Fibroblast of the conjunctiva (primary cell): ENCODE data around the gene AFF3.

Experiments used
- DNase-seq: peaks from one replicate; pipeline ENCODE4 v3.0.0-alpha.2; 2010; ENCODE audit warnings: low read depth

The AFF3 gene

DNA sequence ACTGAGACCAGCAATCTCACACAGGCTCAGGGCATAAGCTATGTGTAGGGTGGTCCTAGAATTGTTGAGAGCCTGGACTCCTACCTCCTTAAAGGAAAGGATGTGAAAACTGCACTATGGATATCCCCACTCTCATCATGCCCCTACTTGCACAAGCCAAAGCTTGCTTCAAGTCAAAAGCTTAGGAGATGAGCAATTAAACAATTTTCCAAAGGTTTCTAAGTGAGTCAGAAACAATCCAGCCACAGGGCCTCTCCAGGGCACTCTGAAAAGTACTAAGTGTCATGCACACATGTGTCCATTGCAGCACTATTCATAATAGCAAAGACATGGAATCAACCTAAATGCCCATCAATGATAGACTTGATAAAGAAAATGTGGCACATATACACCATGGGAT is 215.4 kb downstream of the AFF3 start:
- no peak for DNase-seq

DNA sequence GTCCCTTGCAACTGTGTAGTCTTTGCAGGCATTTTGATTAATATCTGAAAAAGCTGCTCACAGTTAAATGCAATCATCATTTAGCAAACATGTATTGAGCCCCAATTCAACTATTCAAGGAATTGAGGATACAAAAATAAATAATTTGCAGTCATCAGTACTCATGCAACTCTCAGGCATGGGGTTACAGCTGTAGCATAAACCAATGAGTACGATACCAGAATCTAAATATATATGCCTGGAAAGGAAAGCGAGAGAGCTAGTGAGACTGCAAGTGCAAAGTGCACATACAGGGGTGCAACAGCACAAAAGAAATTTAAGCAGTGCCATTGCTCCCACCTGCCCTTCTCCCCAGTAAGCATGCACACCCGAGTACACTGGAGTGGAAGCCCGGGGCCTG is 216.4 kb downstream of the AFF3 start:
- DNase-seq: no peak

DNA sequence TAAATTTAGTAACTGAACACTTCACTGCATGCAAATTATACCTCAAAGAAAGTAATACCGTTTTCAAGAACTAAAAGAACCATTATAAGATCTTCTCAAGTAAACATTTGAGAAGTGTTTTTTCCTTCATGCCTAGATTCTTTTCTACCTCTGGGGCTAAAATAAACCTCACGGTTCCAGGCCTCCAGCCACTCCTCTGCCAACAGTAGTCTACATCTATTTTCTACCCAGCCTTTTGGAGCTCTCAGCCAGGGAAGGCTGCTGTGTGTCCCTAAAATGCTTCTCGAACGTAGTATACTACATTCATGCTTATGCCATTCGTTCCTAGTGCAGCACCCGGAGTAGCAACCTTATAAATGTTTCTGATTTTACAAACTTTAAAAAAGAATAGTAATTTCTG is 219.7 kb downstream of the AFF3 start:
- no peak for DNase-seq

DNA sequence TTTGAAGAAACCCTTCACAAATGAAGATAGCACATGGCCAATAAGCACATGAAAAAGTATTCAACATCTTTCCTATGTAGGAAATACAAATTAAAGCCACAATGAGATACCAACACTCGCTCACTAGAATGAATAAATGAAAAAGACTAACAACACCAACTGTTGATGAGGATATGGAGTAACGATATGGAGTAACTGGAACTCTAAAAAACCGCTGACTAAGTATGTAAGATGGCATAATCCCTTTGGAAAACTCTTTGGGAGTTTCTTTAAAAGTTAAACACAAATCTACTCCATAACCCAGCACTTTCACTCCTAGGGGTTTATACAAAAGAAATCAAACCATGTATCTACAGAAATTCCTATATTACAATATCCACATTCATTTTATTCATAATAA is 220.5 kb downstream of the AFF3 start:
- no peak for DNase-seq

DNA sequence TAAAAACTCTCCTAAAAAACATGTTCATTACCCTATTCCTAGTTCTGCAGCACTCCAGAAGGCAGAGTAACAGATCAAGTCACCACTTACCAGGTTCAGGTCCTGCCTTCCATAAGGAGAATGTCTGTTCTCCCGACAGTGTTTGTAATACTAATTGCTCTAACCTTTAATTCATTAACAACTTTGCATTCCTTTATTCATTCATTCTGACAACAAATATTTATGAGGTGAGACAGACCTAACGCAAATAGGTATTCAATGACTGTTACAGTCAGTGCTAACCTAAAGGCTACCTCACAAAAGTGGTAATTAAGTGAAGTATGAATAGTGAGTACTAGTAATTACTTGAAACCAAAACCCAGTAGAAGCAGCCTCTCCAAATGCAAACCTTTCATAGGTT is 224.0 kb downstream of the AFF3 start:
- DNase-seq: no peak

DNA sequence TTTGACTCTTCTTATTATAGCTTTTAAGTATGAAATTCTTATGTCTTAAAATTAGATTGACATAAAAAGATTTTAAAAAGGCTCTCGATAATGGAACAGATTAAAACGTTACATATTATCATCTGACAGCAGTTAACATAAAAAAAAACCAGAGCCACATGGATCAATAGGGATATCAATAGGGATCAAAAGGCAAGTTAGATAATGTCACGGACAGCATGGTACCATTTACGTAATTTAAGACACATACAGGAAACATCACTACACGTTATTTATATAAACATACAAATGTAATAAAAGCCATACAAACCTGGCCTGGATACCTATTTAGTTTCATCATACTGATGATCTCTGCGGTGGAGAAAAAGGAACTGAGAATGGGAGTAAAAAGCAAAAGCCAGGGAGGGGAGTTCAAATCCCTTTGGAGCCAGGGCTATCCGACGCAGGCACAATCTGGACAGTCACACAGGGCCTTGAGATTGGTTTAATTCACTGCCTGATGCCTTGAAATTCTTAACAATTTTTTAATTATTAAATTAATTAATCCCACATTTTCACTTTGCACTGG is 227.2 kb downstream of the AFF3 start:
- DNase-seq: no peak

DNA sequence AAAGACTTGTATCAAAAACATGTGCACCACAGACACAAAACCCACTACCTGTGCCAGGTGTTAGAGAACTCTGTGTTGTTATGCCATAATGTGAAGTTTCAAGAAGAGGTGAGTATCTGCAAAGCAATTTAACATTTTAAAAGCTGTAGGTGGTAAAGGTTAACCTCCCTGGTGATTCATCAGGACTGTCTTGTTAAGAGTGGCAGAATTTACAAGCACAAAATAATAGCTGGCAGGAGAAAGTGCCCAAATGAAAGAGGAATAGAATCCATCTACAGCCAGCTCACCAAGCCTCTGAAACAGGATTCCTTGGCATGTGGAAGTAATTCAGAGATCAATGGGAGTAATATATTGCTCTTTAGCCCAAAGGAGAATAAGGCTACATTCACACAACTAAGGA is 230.7 kb downstream of the AFF3 start:
- no peak for DNase-seq

DNA sequence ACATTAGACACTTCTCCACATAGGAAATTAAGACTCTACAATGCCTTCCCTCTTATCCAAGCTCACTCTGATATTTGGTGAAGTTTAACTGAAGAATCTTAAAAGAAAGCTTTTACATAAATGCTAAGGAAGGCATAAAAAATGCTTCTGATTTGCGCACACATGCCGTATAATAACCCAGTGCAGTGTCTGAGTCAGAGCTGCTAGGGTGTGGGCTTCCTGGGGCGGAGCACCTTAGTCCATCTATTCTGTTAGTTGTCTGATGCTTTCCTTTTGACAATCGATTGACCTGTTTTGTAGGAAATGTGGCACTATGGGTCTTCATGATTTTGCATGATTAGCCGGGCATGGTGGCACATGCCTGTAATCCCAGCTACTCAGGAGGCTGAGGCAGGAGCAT is 231.5 kb downstream of the AFF3 start:
- no peak for DNase-seq

DNA sequence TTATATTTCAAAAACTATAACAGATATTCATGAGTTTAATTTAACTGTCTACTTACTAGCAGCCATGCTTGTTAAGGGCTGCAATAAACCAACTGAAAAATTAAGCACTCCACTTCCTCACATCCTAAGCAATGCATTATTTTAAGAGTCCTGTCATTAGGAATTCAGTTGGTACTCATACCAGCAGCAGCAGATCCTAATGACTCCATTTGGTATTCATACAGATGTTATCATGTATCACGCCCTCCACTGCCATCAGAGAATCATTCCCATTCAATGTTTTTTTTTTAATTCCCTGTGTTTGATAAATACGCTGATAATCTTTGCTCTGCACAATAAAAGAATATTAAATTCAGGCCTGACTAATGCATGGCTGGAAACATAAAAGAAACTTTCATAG is 236.8 kb downstream of the AFF3 start:
- DNase-seq: no peak

DNA sequence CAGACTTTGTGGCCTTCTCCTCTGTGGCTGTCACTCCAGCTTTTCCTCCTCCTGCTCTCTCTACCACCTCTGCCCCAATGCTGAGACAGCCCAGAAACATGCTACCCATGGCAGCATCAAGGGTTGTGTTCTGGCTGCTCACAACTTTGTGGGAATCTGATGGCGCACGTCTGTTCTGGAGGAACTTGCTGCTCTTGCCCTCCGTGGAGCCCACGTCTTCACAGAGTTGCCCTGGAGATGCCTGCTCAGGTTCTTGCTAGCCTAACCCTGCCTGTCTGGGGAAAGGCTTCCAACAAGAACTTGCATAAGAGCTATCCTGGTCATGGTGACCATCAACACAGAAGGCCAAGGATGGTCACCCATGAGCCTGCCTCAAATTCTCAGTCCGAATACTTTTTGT is 237.4 kb downstream of the AFF3 start:
- no peak for DNase-seq

DNA sequence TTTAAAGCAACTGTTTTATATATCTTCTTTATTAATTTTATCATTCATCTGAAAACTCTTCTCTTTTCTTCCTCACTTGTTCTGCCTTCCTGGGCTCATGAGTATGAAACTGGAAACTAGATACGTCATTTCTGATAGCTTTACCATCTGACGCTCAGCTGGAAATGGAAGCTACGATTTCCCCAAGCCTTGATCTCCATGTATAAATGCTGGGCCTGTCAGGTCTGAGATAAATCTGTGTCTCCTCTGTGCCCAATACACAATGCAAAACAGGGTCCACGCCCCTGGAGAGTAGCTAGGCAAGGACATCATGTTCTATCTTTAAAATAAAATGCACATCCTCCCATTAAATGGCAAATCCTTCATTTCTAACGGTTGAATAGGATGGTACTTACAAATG is 238.4 kb downstream of the AFF3 start:
- no peak for DNase-seq

DNA sequence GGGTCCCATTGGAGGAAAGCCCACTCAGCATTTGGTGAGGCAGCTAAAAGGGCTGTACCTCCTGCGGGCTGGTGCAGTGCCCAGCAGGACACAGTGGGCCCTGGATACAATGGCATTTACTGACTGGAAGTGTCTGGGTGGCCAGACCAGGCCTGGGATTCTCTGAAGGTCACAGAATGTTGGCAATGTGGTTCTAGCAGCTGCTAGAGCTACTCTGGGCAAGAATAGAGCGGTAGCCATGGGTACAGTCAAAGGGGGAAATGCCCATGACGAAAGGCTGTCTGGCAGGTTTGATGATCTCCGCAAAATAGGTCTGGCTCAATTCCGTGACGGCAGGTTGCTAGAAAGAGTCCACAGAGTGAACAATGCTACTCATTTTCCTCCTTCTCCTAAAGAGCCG is 241.8 kb downstream of the AFF3 start:
- DNase-seq: no peak

DNA sequence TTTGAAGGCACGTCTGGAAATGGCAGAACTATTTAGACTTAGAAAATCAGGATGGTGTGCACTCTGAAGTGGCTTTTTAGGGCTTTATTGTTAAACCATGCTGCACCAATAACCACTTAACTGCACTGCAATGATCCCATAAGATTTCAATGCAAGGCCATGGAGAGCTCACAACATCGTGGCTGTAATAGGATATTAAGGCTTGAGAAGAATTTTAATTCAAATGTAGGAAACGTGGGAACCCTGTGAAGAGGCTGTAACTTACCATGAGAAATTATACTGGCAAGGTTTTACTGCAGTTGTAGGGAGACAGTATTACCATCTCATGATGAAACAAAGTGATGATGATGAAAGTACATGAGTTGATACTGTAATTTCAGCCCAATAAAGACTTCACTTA is 242.5 kb downstream of the AFF3 start:
- DNase-seq: no peak

DNA sequence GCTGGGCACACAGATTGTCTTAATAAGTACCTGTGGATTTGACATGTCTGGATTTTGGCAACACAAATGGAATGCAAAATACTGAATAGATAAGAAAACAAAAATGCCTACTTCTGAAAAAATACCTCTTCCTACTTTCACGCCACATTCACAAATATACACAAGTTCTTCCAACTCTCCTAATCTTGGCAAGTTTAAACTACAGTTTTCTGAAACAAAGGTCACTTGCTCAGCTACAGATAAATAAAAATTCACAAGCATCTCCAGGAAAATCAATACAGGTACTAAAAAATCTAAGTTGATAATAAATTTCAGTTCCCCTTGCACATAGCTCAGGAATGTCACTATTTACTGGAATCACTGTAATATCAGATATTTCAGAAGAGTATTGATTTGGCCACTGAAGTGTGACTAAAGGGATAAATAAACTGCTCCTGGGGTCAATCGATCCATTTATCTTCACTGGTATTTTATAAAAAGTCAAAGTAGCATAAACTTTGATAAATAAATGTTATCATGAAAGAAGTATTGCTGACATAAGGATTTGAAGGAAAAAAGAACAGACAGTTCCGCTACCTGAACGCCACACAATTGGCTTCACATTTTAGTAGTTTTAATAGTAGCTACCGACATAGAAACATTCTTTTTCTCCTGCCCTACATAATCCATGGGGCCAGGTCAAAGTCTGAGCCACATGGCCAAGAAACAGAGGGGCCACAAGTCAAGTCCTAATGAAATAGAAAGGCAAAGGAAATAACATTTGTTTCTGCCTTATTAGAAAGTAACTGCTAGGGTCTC is 243.1 kb downstream of the AFF3 start:
- no peak for DNase-seq

DNA sequence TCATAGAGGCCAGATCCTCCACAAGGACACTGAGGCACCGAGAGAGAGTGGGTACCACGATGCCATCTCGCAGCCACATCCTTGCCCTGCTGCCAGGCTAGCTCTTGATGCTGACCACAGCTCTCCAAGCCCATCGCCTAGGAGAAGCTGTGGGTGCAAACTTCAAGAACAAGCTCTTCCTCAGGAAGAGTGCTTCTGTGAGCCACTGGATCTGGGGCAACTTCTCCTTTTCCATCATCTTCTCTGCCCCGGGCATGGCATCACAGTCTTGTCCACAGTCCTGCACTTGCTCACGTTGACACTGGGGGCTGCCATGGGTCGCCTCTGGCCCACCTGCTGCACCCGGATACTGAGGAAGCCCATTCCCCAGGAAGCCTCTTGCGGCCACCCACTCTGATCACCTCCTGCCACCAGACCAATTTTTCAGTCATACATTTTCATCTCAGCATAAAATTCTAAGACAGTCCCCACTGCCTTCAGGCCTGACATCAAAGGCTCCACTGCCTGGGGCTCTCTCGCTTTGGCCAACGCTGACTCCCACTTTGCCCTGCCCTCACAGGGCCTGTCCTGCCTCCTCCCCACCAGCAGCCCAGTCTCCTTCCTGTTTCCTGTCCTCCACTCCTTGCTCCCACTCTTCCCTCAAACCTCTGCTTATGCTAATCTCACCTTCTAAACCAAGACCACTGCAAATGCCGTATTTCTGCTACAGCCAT is 243.9 kb downstream of the AFF3 start:
- no peak for DNase-seq

DNA sequence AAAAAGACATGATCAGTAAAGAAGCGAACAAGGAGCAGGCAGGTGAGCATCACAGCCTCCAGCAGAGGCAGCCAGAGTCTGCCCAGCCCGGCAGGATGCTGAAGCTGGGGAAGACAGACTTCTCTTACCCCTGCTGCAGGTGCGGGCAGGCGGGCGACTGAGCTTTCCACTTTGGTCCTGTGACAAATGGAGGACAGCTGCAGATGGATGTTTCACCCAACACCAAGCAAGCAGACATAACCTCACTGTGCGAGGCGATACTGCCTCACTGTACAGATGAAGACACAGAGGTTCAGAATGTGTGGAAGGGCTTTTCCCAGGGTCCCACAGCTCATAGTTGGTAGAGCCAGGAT is 251.0 kb downstream of the AFF3 start:
- DNase-seq: no peak

DNA sequence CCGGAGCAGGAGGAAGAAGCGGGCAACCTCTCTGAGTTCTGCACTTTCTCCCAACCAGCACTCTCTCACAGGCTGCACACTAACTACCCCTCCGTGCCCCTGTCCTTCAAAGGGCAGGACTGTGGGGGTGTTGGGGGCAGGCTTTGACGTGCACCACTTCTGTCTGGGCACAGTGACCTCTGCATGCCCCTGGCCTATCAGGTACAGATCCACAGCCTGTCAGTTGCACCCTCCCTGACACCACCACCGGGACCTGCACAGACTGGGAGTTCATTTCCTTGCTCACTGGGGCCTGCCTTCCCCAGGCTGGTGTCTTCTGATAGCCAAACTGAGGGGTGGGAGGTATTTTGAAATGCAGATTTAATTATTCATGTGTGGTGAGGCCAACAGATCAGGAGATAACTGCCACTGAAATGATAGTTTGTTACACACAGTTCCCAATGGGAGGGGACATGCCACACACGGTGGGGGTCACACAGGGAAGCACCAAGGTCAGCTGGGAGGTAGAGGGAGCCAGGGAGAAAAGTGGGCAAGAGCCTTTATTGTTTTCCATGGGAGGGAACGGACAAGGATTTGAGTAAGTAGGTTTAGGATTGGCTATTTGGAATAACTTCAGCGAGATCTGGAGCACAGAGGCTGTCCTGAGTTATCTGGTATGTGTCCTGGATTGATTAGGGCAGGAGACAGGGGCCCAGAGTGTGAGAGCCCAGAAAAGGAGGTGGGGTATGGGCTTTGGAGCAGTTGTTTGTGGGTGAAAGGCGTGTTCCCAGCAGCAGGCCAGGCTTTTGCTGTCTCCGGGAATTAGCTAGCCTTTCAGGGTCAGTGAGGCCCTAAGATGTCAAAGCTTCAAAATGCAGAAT is 251.6 kb downstream of the AFF3 start:
- DNase-seq: no peak

DNA sequence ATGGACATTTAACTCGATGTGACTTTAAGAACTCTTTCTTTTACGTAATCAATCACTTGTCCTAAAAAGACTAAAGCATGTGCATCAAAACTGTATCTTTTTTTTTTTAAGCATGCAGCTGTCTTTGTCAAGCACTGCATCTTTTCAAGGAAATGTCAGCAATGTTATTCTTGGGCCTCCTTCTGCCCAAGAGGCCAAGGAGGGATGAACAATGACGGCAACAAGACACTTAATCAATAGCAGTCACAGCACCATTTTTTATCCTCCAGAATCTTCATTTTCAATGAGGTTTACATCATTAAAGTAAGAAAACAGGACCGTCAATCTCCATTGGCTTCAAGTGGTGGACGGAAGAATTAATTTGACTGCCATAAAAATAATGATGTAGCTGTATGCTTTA is 253.8 kb downstream of the AFF3 start:
- DNase-seq: no peak

DNA sequence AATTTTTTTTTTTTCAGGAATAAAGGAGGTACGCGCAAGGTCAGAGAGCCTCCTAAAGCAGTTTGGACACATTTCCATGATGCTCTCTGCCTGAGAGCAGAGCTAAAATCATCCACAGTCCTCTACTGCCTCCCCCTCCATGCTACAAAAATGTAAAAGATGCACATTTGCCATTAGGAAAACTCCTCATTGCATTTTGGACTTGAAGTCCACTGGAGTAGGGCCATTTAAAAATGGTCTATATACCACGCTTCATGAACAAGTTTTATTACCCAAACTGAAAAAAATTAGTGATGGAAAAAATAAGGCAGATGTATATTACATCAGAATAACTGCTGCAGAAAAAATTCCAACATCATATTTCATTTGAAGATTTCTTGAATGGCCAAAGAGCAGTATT is 256.0 kb downstream of the AFF3 start:
- DNase-seq: no peak

DNA sequence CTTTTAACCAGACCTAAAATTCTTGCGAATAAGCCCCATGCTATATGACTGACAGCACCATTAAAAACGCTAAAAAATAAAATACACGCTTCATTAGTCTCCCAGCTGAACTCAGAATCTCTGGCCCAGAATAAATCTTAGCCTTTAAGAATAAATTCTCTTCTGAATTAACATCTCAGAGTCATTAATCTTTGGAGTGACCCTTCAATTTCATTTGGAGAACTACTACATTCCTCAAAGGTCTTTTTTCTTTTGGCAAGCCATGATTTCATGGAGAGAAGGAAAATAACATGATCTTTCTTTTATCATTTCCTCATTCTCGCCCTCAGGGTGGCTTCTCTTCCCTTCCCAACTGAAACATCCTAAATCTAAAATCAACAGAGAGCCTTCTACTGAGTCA is 259.0 kb downstream of the AFF3 start:
- no peak for DNase-seq

DNA sequence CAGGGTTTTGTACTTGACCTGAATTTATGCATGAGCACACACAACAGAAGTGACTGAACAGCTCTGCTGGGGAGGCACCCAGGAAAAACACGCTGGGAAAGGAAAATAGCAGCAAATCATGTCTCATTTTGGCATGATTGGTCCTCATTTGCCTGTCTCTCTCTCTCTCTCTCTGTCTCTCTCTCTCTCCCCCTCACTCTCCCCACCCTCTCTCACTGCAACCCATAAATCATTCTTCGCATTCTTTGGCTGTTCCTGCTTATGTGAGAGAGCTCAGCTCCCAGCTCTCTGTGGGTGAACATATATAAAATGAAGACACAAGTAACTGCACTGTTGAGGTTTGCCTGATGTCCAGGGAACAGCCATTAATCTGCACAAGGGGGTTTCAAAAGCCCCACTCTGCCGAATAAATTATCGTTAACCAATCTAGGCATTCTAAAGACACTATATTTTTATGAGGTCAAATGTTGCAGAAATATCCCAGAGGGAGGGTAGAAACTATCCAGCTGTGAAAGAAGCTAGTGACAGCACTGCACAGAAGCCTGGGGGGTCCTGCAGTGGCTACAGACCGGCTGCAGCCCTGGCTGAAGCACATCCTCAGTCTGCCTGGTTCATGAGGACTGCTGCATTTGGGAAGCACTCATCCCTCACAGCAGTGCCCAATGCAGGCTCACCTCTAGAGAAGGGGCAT is 260.3 kb downstream of the AFF3 start:
- DNase-seq: peak; percentile 63

DNA sequence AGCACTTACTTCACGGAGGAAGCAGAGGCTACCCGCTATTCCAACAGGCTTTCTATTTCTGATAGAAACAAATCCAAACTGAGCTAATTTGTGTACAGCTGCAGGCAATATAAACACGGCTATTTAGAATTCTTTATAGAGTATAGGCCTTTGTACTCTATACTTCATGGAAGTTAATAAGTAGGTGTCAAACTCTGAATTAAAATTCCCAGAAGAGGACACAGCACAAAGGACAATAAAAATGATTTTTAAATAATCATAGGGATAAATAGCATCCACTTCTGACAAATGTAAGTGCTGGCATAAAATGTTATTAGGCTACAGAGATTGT is 261.5 kb downstream of the AFF3 start:
- no peak for DNase-seq
